ENCODE results near the gene PPP5C. TPM values are rescaled to one million over a fixed set of nuclear protein-coding genes. Genes with fewer than 3 reads are reported as not detected.

PPP5C gene
- total and polyA plus RNA-seq, 9 of the 15 experiments (the other 6 are each of a cell fraction or from before 2014, with no cell fraction given): 1.9 to 166 (median 108) TPM

- TF ChIP-seq LEF1 (IDR thresholded peaks at IDR 0.05) (peak; percentile 85), JUND (IDR thresholded peaks at IDR 0.05; ENCODE audit: borderline replicate concordance, low read depth, low read length) (peak; percentile 74), JUND (tag; IDR thresholded peaks at IDR 0.05; ENCODE audit: borderline replicate concordance, low read depth, low read length) (no peak; the same call in 2 of the 3 replicates), SIN3A (IDR thresholded peaks at IDR 0.05; ENCODE audit: borderline replicate concordance in 2 of 2, control insufficient read depth in 1 of 2, low read depth in 2 of 2, low read length in 2 of 2) (peak; percentile 58 to 81; a peak in 2 of 4 replicates), SNRNP70 (optimal IDR thresholded peaks at IDR 0.05; ENCODE audit: low read depth, low read length) (no peak), KDM5B (IDR thresholded peaks at IDR 0.05; ENCODE audit: insufficient replicate concordance, low read depth, low read length) (peak; percentile 96), ZNF316 (IDR thresholded peaks at IDR 0.05) (peak; percentile 67), BCOR (IDR thresholded peaks at IDR 0.05) (peak; percentile 58)
- TF ChIP-seq, protein P1, sequence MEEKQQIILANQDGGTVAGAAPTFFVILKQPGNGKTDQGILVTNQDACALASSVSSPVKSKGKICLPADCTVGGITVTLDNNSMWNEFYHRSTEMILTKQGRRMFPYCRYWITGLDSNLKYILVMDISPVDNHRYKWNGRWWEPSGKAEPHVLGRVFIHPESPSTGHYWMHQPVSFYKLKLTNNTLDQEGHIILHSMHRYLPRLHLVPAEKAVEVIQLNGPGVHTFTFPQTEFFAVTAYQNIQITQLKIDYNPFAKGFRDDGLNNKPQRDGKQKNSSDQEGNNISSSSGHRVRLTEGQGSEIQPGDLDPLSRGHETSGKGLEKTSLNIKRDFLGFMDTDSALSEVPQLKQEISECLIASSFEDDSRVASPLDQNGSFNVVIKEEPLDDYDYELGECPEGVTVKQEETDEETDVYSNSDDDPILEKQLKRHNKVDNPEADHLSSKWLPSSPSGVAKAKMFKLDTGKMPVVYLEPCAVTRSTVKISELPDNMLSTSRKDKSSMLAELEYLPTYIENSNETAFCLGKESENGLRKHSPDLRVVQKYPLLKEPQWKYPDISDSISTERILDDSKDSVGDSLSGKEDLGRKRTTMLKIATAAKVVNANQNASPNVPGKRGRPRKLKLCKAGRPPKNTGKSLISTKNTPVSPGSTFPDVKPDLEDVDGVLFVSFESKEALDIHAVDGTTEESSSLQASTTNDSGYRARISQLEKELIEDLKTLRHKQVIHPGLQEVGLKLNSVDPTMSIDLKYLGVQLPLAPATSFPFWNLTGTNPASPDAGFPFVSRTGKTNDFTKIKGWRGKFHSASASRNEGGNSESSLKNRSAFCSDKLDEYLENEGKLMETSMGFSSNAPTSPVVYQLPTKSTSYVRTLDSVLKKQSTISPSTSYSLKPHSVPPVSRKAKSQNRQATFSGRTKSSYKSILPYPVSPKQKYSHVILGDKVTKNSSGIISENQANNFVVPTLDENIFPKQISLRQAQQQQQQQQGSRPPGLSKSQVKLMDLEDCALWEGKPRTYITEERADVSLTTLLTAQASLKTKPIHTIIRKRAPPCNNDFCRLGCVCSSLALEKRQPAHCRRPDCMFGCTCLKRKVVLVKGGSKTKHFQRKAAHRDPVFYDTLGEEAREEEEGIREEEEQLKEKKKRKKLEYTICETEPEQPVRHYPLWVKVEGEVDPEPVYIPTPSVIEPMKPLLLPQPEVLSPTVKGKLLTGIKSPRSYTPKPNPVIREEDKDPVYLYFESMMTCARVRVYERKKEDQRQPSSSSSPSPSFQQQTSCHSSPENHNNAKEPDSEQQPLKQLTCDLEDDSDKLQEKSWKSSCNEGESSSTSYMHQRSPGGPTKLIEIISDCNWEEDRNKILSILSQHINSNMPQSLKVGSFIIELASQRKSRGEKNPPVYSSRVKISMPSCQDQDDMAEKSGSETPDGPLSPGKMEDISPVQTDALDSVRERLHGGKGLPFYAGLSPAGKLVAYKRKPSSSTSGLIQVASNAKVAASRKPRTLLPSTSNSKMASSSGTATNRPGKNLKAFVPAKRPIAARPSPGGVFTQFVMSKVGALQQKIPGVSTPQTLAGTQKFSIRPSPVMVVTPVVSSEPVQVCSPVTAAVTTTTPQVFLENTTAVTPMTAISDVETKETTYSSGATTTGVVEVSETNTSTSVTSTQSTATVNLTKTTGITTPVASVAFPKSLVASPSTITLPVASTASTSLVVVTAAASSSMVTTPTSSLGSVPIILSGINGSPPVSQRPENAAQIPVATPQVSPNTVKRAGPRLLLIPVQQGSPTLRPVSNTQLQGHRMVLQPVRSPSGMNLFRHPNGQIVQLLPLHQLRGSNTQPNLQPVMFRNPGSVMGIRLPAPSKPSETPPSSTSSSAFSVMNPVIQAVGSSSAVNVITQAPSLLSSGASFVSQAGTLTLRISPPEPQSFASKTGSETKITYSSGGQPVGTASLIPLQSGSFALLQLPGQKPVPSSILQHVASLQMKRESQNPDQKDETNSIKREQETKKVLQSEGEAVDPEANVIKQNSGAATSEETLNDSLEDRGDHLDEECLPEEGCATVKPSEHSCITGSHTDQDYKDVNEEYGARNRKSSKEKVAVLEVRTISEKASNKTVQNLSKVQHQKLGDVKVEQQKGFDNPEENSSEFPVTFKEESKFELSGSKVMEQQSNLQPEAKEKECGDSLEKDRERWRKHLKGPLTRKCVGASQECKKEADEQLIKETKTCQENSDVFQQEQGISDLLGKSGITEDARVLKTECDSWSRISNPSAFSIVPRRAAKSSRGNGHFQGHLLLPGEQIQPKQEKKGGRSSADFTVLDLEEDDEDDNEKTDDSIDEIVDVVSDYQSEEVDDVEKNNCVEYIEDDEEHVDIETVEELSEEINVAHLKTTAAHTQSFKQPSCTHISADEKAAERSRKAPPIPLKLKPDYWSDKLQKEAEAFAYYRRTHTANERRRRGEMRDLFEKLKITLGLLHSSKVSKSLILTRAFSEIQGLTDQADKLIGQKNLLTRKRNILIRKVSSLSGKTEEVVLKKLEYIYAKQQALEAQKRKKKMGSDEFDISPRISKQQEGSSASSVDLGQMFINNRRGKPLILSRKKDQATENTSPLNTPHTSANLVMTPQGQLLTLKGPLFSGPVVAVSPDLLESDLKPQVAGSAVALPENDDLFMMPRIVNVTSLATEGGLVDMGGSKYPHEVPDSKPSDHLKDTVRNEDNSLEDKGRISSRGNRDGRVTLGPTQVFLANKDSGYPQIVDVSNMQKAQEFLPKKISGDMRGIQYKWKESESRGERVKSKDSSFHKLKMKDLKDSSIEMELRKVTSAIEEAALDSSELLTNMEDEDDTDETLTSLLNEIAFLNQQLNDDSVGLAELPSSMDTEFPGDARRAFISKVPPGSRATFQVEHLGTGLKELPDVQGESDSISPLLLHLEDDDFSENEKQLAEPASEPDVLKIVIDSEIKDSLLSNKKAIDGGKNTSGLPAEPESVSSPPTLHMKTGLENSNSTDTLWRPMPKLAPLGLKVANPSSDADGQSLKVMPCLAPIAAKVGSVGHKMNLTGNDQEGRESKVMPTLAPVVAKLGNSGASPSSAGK (IDR thresholded peaks at IDR 0.05): peak; percentile 59
- TF ChIP-seq, protein P2, sequence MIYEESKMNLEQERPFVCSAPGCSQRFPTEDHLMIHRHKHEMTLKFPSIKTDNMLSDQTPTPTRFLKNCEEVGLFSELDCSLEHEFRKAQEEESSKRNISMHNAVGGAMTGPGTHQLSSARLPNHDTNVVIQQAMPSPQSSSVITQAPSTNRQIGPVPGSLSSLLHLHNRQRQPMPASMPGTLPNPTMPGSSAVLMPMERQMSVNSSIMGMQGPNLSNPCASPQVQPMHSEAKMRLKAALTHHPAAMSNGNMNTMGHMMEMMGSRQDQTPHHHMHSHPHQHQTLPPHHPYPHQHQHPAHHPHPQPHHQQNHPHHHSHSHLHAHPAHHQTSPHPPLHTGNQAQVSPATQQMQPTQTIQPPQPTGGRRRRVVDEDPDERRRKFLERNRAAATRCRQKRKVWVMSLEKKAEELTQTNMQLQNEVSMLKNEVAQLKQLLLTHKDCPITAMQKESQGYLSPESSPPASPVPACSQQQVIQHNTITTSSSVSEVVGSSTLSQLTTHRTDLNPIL (CRISPR knock-in tag; IDR thresholded peaks at IDR 0.05): no peak
- TF ChIP-seq, protein P3, sequence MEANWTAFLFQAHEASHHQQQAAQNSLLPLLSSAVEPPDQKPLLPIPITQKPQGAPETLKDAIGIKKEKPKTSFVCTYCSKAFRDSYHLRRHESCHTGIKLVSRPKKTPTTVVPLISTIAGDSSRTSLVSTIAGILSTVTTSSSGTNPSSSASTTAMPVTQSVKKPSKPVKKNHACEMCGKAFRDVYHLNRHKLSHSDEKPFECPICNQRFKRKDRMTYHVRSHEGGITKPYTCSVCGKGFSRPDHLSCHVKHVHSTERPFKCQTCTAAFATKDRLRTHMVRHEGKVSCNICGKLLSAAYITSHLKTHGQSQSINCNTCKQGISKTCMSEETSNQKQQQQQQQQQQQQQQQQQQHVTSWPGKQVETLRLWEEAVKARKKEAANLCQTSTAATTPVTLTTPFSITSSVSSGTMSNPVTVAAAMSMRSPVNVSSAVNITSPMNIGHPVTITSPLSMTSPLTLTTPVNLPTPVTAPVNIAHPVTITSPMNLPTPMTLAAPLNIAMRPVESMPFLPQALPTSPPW (CRISPR knock-in tag; IDR thresholded peaks at IDR 0.05): peak; percentile 90
These were observed 66.6 kb downstream of the PPP5C start, which contains the start of gene CCDC8 (continued) for GRCh38 chr19:46413262-46414031.
